SK-N-SH (cell line): ENCODE data around the gene GXYLT2. TPM values are rescaled to one million over a fixed set of nuclear protein-coding genes. Genes with fewer than 3 reads are reported as not detected.

ENCODE experiments used
- CTCF ChIA-PET: fragments of 300-600, 350-600 bp; formaldehyde crosslinking; extraction: SDS; loops from one replicate; lab custom pipeline; 2021; lab: Yijun Ruan, JAX
- POLR2A ChIA-PET: fragments of 350-600 bp; sonication (Branson Sonifier 250); formaldehyde crosslinking; extraction: SDS; loops from one replicate; lab custom pipeline; 2020; ENCODE audit warnings: antibody characterized with exemption, inconsistent platforms; lab: Yijun Ruan, JAX
- DNase-seq: peaks from one replicate; pipeline ENCODE4 v3.0.0; 2012
- H2AFZ ChIP-seq: fragments of 200-600 bp; sonication (generic); 2 replicates; pipeline ENCODE4 v1.8.1; 2016; ENCODE audit warnings: antibody characterized with exemption, mild to moderate bottlenecking, low read depth
- H3F3A ChIP-seq: fragments of 200-600 bp; sonication (generic); replicated peaks from 2 replicates; pipeline ENCODE3; 2016; ENCODE audit warnings: antibody characterized with exemption, mild to moderate bottlenecking; ENCODE audit not compliant: insufficient read depth
- H3K27ac ChIP-seq, 2 experiments: fragments of 200-500 bp in 1 of 2; fragments of 200-600 bp in 1 of 2; sonication (Bioruptor generic) in 1 of 2; sonication (generic), shearing (Covaris generic) in 1 of 2; 2 replicates each; pipeline versions ENCODE4 v1.5.1 to v1.6.1; 2014 to 2016; ENCODE audit warnings: low read depth in 2 of 2, inconsistent platforms in 1 of 2, low read length in 1 of 2, mild to moderate bottlenecking in 1 of 2, mixed read lengths in 1 of 2
- H3K27me3 ChIP-seq: fragments of 200-600 bp; sonication (generic), shearing (Covaris generic); 2 replicates; pipeline ENCODE4 v1.6.1; 2016; ENCODE audit warnings: mixed run types; ENCODE audit not compliant: insufficient read depth
- H3K36me3 ChIP-seq, 2 experiments: fragments of 200-500 bp in 1 of 2; fragments of 200-600 bp in 1 of 2; sonication (Bioruptor generic) in 1 of 2; sonication (generic) in 1 of 2; replicated peaks in 1 of 2; 2 replicates each; pipeline versions ENCODE3 to v1.5.1; 2014 to 2016; ENCODE audit warnings: low read length in 1 of 2, mild to moderate bottlenecking in 1 of 2; ENCODE audit not compliant: insufficient read depth in 2 of 2, control insufficient read depth in 1 of 2
- H3K4me1 ChIP-seq, 2 experiments: fragments of 200-500 bp in 1 of 2; fragments of 200-600 bp in 1 of 2; sonication (Bioruptor generic) in 1 of 2; sonication (generic), shearing (Covaris generic) in 1 of 2; 2 replicates each; pipeline versions ENCODE4 v1.5.1 to v1.6.1; 2014 to 2016; ENCODE audit warnings: low read depth in 1 of 2, low read length in 1 of 2, mixed run types in 1 of 2; ENCODE audit not compliant: insufficient read depth in 2 of 2, control insufficient read depth in 1 of 2
- H3K4me2 ChIP-seq: fragments of 200-600 bp; sonication (generic), shearing (Covaris generic); 2 replicates; pipeline ENCODE4 v1.6.1; 2017; ENCODE audit warnings: mixed run types
- H3K4me3 ChIP-seq, 2 experiments: fragments of 200-500 bp in 1 of 2; fragments of 200-600 bp in 1 of 2; sonication (Bioruptor generic) in 1 of 2; sonication (generic), shearing (Covaris generic) in 1 of 2; 2 replicates each; pipeline versions ENCODE4 v1.5.1 to v1.8.1; 2014 to 2016; ENCODE audit warnings: low read depth in 2 of 2, inconsistent platforms in 1 of 2, low read length in 1 of 2, mild to moderate bottlenecking in 1 of 2, mixed read lengths in 1 of 2, moderate library complexity in 1 of 2
- H3K79me2 ChIP-seq: fragments of 200-600 bp; sonication (generic); 2 replicates; pipeline ENCODE4 v1.8.1; 2017; ENCODE audit warnings: mild to moderate bottlenecking; ENCODE audit not compliant: insufficient read depth
- H3K9ac ChIP-seq: fragments of 200-600 bp; sonication (generic); 2 replicates; pipeline ENCODE4 v1.6.1; 2017; ENCODE audit warnings: mixed run types
- H3K9me2 ChIP-seq: fragments of 200-600 bp; sonication (generic); 2 replicates; pipeline ENCODE4 v1.6.1; 2017; ENCODE audit warnings: mixed run types
- H3K9me3 ChIP-seq: fragments of 200-600 bp; sonication (generic); 2 replicates; pipeline ENCODE4 v1.6.1; 2017; ENCODE audit warnings: mixed run types, mild to moderate bottlenecking, moderate library complexity
- H4K20me1 ChIP-seq: fragments of 200-600 bp; sonication (generic); 2 replicates; pipeline ENCODE4 v1.6.1; 2017; ENCODE audit warnings: mild to moderate bottlenecking, mixed run types; ENCODE audit not compliant: insufficient read depth
- EP300 ChIP-seq, 2 experiments: IDR thresholded peaks; 2 replicates each; pipeline versions ENCODE4 v1.4.0 to v1.6.1; 2012; ENCODE audit warnings: borderline replicate concordance in 1 of 2, low read depth in 1 of 2, low read length in 1 of 2
- FOSL2 ChIP-seq: IDR thresholded peaks from 2 replicates; pipeline ENCODE4 v1.4.0; 2012; ENCODE audit warnings: low read depth, mild to moderate bottlenecking, moderate library complexity, borderline replicate concordance
- FOXJ3 ChIP-seq: sonication (generic); formaldehyde crosslinking; IDR thresholded peaks from 2 replicates; pipeline ENCODE4 v1.5.1; 2020; ENCODE audit warnings: mild to moderate bottlenecking, missing genetic modification reagents
- GABPA ChIP-seq: IDR thresholded peaks from 2 replicates; pipeline ENCODE4 v1.4.0; 2012; ENCODE audit warnings: low read depth, mild to moderate bottlenecking
- MAX ChIP-seq: IDR thresholded peaks from 2 replicates; pipeline ENCODE4 v1.4.0; 2012; ENCODE audit warnings: low read depth
- MEF2A ChIP-seq: IDR thresholded peaks from 2 replicates; pipeline ENCODE4 v1.4.0; 2012; ENCODE audit warnings: low read depth, borderline replicate concordance
- POLR2AphosphoS5 ChIP-seq: IDR thresholded peaks from 2 replicates; pipeline ENCODE4 v1.6.1; 2012; ENCODE audit warnings: low read depth, low read length
- RCOR1 ChIP-seq: fragments of 150-350 bp; IDR thresholded peaks from 2 replicates; pipeline ENCODE4 v1.6.1; 2017; ENCODE audit warnings: antibody characterized with exemption, low read length
- TCF12 ChIP-seq: IDR thresholded peaks from 2 replicates; pipeline ENCODE4 v1.4.0; 2012
- WGBS: methylation state at CpG from one replicate; pipeline ENCODE4 v1.1.6; 2017; ENCODE audit warnings: low lambda C conversion rate; 5-methylcytosine and 5-hydroxymethylcytosine counted together
- polyA plus RNA-seq, 3 experiments: library from polyadenylated mRNA; depleted of rRNA; stranded (reverse); fragments of >200 nt; gene quantifications; 2 replicates each; pipeline ENCODE4 v1.2.3, GENCODE V29; 2012
- TF ChIP-seq, protein P1 (sequence below): fragments of 150-350 bp; IDR thresholded peaks from 2 replicates; pipeline ENCODE4 v1.6.1; 2016; ENCODE audit warnings: mild to moderate bottlenecking, low read depth, low read length

Gene GXYLT2
- polyA plus RNA-seq, 1 of the 3 experiments (the other 2 are of a cell fraction), result 9.1 TPM

DNA sequence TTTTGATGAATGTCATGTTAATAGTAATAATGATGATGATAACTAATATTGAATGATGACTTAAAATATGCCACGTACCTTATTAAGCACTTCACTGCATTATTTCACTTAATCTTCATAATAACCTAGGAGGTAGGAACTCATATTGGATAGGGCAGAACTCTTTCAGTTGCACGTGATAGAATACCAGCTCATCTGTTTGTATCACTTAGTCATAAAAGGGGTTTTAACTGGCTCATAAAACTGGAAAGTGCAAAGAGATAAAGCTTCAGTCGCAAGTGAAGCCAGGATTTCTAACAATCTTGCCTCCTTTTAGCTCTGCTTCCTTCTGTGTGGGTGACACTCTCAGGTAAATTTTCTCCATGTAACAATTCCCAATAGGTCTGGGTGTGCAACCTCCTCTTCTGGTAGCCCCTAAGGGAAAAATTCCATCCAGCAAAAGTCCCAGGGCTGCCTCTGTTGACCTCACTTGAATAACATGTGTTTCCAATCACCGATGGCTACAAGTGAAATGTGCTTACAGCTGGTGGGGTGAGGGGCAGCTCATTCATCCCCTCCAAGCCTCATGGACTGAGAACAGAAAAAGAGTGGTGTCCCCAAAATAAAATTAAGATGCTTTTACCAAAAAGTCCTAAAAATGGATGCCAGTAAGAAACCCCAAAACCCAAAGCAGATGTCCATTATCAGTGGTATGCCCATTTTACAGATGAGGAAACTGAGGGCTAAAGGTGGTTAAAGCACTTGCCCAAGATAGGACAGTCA is 9.3 kb downstream of the GXYLT2 start:
- Histone ChIP-seq H3K9me3 (no peaks in the 10 kb centered on the region), H4K20me1 (no peaks in the 10 kb centered on the region), H3K36me3 (no peaks in the 10 kb centered on the region), H3K4me1 (peaks cover 12 to 14% of the 10 kb centered on the region in 2 experiments; a peak in 3 of 4 replicates), H3K9ac (no peak overlapping the region), H3K79me2 (peaks cover 12% of the 10 kb centered on the region; the same call in 1 of the 2 replicates), H3K27me3 (no peaks in the 10 kb centered on the region), H3K9me2 (no peaks in the 10 kb centered on the region), H3K4me2 (peak overlapping the region; percentile 25; the same call in 1 of the 2 replicates), H3K4me3 (no peak overlapping the region), H3K27ac (peak overlapping the region in 1 of 2 experiments; percentile 11; a peak in 1 of 4 replicates), H3F3A (peaks cover 14% of the 10 kb centered on the region), H2AFZ (no peak overlapping the region)
- DNase-seq, result peak; percentile 41
- CTCF ChIA-PET, result interaction anchor here (0.9 to 2.6 kb wide), 4 partner anchors 41 to 1186 kb away, joined by 3 to 10 read pairs (median 4); no protein-coding TSS in a partner anchor
- 64% methylated on average over 4 of the region's 4 CpGs for whole genome bisulfite sequencing
- TF ChIP-seq EP300 (IDR thresholded peaks at IDR 0.05; ENCODE audit: borderline replicate concordance in 1 of 2, low read depth in 1 of 2, low read length in 1 of 2) (0 out of 4 replicates have a peak, but pooled peaks of 1 of the 2 experiments have one; percentile 21), GABPA (no peak), FOSL2 (no peak), POLR2AphosphoS5 (no peak), FOXJ3 (no peak), RCOR1 (0 out of 2 replicates have a peak, but pooled peaks have one; percentile 25), TCF12 (peak; percentile 83)
- TF ChIP-seq, protein P1, sequence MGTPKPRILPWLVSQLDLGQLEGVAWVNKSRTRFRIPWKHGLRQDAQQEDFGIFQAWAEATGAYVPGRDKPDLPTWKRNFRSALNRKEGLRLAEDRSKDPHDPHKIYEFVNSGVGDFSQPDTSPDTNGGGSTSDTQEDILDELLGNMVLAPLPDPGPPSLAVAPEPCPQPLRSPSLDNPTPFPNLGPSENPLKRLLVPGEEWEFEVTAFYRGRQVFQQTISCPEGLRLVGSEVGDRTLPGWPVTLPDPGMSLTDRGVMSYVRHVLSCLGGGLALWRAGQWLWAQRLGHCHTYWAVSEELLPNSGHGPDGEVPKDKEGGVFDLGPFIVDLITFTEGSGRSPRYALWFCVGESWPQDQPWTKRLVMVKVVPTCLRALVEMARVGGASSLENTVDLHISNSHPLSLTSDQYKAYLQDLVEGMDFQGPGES, result no peak
- POLR2A ChIA-PET, result no interaction called here

DNA sequence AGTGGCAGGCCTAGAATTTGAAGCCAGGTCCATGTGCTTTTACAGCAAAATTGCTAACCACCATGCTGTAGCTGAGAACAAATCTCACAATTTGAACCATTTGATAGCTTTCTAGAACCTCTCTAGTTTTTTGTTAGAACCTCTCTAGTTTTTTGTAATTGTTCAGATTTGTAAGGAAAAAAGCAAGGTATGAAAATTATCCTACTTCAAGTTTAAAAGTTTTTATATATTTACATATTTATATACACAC is 9.8 kb downstream of the GXYLT2 start:
- Histone ChIP-seq H4K20me1 (no peaks in the 10 kb centered on the region), H3K79me2 (peaks cover 12% of the 10 kb centered on the region; the same call in 1 of the 2 replicates), H3F3A (peaks cover 9% of the 10 kb centered on the region), H3K9me2 (no peaks in the 10 kb centered on the region), H3K4me1 (peaks cover 7 to 10% of the 10 kb centered on the region in 2 experiments; a peak in 3 of 4 replicates), H3K9me3 (no peaks in the 10 kb centered on the region), H3K9ac (no peak overlapping the region), H3K36me3 (no peaks in the 10 kb centered on the region), H3K27me3 (no peaks in the 10 kb centered on the region), H3K4me3 (no peak overlapping the region), H2AFZ (no peak overlapping the region), H3K27ac (no peak overlapping the region), H3K4me2 (peak overlapping the region; percentile 25; the same call in 1 of the 2 replicates)
- POLR2A ChIA-PET, result no interaction called here
- DNase-seq, result no peak
- TF ChIP-seq MEF2A, result no peak
- no peak for TF ChIP-seq FOSL2
- TF ChIP-seq EP300 (IDR thresholded peaks at IDR 0.05; ENCODE audit: borderline replicate concordance in 1 of 2, low read depth in 1 of 2, low read length in 1 of 2), result no peak
- no peak for TF ChIP-seq MAX
- TF ChIP-seq, protein P1, result no peak
- CTCF ChIA-PET, result interaction anchor here (0.9 to 2.6 kb wide), 4 partner anchors 41 to 1187 kb away, joined by 3 to 10 read pairs (median 4); no protein-coding TSS in a partner anchor
